Skeletal muscle tissue (tissue), 4 donors: Measurements from ENCODE around the gene LCE2A. TPM values are rescaled to one million over a fixed set of nuclear protein-coding genes. Genes with fewer than 3 reads are reported as not detected.

Source experiments
- H3K27ac ChIP-seq: one replicate; pipeline ENCODE4 v1.7.0; 2013; ENCODE audit warnings: mild to moderate bottlenecking, low read depth, low read length, inconsistent platforms
- H3K27me3 ChIP-seq, 3 donors: one replicate each; pipeline ENCODE4 v1.7.0; 2013; ENCODE audit warnings: low read length in 3 of 3; ENCODE audit not compliant: control insufficient read depth in 3 of 3, insufficient read depth in 3 of 3
- H3K36me3 ChIP-seq, 3 donors: one replicate each; pipeline ENCODE4 v1.7.0; 2013; ENCODE audit warnings: low read length in 3 of 3; ENCODE audit not compliant: control insufficient read depth in 3 of 3, insufficient read depth in 3 of 3
- H3K4me1 ChIP-seq, 3 donors: one replicate each; pipeline ENCODE4 v1.7.0; 2013; ENCODE audit warnings: low read length in 3 of 3, mild to moderate bottlenecking in 3 of 3; ENCODE audit not compliant: control insufficient read depth in 3 of 3, insufficient read depth in 3 of 3
- H3K4me3 ChIP-seq, 3 donors: one replicate each; pipeline ENCODE4 v1.7.0; 2013; ENCODE audit warnings: low read length in 3 of 3
- H3K9ac ChIP-seq, 3 donors: one replicate each; pipeline ENCODE4 v1.7.0; 2013; ENCODE audit warnings: low read length in 3 of 3, mild to moderate bottlenecking in 3 of 3, moderate library complexity in 2 of 3, low read depth in 1 of 3
- H3K9me3 ChIP-seq, 3 donors: one replicate each; pipeline ENCODE4 v1.7.0; 2013; ENCODE audit warnings: low read length in 3 of 3; ENCODE audit not compliant: control insufficient read depth in 3 of 3
- total RNA-seq: library from RNA; depleted of rRNA; stranded (reverse); fragments of >200 nt; gene quantifications from one replicate; pipeline ENCODE4 v1.2.3, GENCODE V29; 2014
- donor health status: Osteomylitis.

Gene LCE2A
- total RNA-seq, 1 donor from 2014 or later: not detected

DNA sequence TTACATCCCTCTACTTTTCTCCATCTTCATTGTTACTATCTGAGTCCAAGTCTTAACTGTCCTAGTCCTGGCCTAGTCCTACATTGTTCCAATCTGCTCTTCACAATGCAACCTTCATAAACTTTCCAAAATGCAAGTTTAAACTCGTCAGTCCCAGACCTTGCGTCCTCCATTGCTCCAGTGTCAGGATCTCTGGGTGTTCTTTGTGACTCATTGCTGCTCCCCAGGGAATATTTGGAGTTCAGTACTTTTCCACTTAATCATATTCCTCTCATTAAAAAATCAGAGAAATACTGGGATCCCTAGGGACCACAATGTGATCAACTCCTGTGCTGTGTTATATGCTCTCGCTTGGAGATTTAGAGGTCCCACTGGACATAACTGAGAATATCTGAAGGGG is 41.7 kb downstream of the LCE2A start:
- Histone ChIP-seq H3K4me1 (no peaks in the 10 kb centered on the region), H3K9ac (no peak overlapping the region), H3K4me3 (no peak overlapping the region), H3K36me3 (no peaks in the 10 kb centered on the region), H3K9me3 (no peaks in the 10 kb centered on the region), H3K27me3 (peaks cover 0 to 2% (median 0%) of the 10 kb centered on the region in 3 donors), H3K27ac (no peak overlapping the region)

DNA sequence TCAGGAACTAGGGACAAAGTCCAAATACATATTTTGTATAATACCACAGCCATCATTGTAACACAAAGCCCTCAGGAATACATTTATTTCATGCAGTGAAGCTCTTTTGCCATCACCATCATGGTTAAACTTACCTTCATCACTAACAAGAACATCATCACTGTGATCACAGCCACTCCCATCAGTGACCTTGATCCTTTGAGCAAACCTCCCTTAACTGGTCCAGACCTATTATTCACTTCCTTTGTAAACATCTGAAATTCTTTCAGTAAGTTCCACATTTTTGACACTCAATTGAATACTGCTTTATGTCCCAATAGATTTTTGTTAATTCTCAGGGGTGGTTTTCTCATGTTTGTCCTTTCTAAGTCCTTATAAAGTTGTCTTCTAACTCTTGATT is 43.5 kb downstream of the LCE2A start:
- no peak overlapping the region for H3K4me3 ChIP-seq
- no peak overlapping the region for H3K9ac ChIP-seq
- H3K27me3 ChIP-seq: peaks cover 0 to 2% (median 0%) of the 10 kb centered on the region in 3 donors
- no peak overlapping the region for H3K27ac ChIP-seq
- no peaks in the 10 kb centered on the region for H3K4me1 ChIP-seq
- H3K9me3 ChIP-seq: no peaks in the 10 kb centered on the region
- no peaks in the 10 kb centered on the region for H3K36me3 ChIP-seq

DNA sequence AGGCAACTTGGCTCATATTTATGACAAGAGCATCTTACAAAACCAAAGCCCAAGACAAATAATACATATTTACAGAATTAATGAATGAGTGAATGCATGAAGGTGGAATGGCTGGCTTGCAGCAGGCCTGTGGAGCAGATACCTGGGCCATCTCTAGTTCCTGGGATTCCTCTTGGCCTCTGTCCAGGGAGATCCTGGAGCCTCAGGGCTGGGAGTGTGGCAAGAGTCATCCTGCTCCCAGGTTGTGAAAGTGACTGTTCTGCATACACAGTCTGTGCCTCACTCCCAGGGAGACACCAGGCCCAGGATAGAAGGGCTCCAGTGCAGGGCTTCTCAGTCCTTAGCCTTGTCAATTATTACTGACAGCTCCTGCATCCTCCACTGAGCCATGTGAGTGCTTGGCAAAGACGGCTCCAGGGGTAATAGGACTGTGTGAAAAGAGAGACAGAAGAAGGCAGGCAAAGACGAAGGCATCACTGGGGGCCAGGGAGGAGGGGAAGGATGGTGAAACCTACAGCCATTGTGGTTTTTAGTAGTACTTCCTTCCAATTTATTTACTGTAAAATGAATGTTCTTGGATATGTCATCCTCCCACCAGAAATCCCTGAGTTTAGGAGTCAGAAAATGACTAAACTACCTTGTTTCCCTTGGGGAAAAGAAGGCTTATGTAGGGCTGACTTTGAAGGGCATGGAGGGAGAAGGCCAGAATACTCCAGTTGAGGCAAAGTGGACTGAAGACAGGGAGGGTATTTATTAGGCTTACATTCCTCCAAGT is 45.4 kb downstream of the LCE2A start:
- H3K4me1 ChIP-seq: no peaks in the 10 kb centered on the region
- no peaks in the 10 kb centered on the region for H3K9me3 ChIP-seq
- H3K27ac ChIP-seq: no peak overlapping the region
- H3K27me3 ChIP-seq: peaks cover 0 to 2% (median 0%) of the 10 kb centered on the region in 3 donors
- H3K36me3 ChIP-seq: no peaks in the 10 kb centered on the region
- H3K9ac ChIP-seq: no peak overlapping the region
- H3K4me3 ChIP-seq: no peak overlapping the region

DNA sequence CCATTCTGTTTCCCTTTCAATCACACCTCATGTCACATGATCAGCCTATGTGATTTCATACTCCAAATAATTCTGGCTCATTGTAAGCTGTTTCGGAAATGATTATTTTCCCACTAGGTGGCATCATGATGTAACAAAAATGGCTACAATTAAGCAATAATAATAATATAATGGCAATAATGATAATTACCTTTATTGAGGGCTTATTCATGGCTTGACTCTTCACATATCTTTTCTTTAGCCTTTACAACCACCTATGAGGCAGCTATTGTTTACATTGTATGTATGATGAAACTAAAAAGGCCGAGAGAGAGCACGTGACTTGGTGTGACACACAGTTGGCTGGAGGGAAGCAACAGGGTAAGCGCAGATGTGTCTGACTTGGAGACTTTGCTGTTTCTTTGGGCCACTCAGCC is 47.2 kb downstream of the LCE2A start:
- H3K4me3 ChIP-seq: no peak overlapping the region
- H3K9ac ChIP-seq: no peak overlapping the region
- H3K36me3 ChIP-seq: no peaks in the 10 kb centered on the region
- peaks cover 0 to 2% (median 0%) of the 10 kb centered on the region in 3 donors for H3K27me3 ChIP-seq
- no peak overlapping the region for H3K27ac ChIP-seq
- no peaks in the 10 kb centered on the region for H3K9me3 ChIP-seq
- H3K4me1 ChIP-seq: no peaks in the 10 kb centered on the region

DNA sequence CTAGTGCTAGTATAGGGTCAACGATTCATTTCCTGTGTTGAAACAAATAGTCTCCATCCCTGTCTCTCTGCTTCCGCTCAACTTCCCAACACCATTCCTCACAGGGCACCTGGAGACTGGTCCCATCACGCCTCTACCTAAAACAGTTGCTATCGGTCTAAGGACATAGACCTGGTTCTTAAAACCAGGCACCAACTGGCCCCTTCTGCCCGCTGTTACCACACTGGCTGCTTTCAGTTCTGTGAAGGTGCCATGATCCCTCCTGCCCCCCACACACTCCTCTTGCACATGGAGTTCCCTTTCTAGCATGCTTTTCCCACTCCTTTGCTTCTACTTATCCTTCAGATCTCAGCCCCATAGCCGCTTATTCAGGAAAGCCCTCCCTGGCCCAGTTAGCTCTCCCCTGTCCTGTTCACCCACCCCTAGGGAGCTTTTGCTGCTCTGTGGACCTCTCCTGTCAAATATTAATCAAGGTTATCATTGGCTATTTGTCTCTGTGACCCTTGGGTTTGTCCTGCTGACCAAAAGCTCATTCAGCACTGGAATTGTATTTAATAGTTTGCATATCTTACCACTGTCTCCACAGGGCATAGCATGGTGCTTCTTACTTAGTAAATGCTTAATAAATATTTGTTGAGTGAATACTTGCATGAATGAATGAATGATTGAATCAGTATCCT is 47.8 kb downstream of the LCE2A start:
- Histone ChIP-seq H3K4me3 (no peak overlapping the region), H3K27ac (no peak overlapping the region), H3K27me3 (peaks cover 0 to 5% (median 0%) of the 10 kb centered on the region in 3 donors), H3K9me3 (no peaks in the 10 kb centered on the region), H3K36me3 (no peaks in the 10 kb centered on the region), H3K4me1 (no peaks in the 10 kb centered on the region), H3K9ac (no peak overlapping the region)

DNA sequence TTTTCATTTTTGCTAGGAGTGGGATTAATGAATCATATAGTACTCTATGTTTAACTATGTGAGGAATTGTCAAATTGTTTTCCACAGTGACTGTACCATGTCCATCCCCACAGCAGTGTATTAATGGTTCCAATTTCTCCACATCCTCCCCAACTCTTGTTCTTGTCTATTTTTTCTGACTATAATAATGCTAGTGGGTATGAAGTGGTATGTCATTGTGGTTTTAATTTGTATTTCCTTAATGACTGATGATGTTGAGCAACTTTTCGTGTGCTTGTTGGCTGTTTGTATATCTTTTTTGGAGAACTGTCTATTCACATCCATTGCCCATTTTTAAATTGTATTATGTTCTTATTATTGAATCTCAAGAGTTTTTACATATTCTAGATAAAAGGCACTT is 49.7 kb downstream of the LCE2A start:
- Histone ChIP-seq H3K4me3 (no peak overlapping the region), H3K9me3 (no peaks in the 10 kb centered on the region), H3K36me3 (no peaks in the 10 kb centered on the region), H3K27me3 (peaks cover 0 to 5% (median 0%) of the 10 kb centered on the region in 3 donors), H3K9ac (no peak overlapping the region), H3K27ac (no peak overlapping the region), H3K4me1 (no peaks in the 10 kb centered on the region)

Other genes starting within 250 kb of the LCE2A start
- gene LCE5A, start 187.5 kb upstream of the LCE2A start, total RNA-seq: not detected
- not detected for gene CRCT1, start 183.9 kb upstream of the LCE2A start, total RNA-seq
- not detected for gene LCE3E, start 131.6 kb upstream of the LCE2A start, total RNA-seq
- not detected for gene LCE3D, start 117.8 kb upstream of the LCE2A start, total RNA-seq
- gene LCE3C, start 98.1 kb upstream of the LCE2A start, total RNA-seq: not detected
- gene LCE3B, start 84.5 kb upstream of the LCE2A start, total RNA-seq: not detected
- gene LCE3A, start 75.2 kb upstream of the LCE2A start, total RNA-seq: not detected
- not detected for gene LCE2D, start 35.0 kb upstream of the LCE2A start, total RNA-seq
- gene LCE2C, start 23.1 kb upstream of the LCE2A start, total RNA-seq: not detected
- not detected for gene LCE2B, start 12.2 kb upstream of the LCE2A start, total RNA-seq
- not detected for gene LCE4A, start 9.8 kb downstream of the LCE2A start, total RNA-seq
- not detected for gene KPRP, start 59.7 kb downstream of the LCE2A start, total RNA-seq
- not detected for gene LCE1F, start 76.8 kb downstream of the LCE2A start, total RNA-seq
- gene LCE1E, start 87.9 kb downstream of the LCE2A start, total RNA-seq: not detected
- gene LCE1D, start 98.4 kb downstream of the LCE2A start, total RNA-seq: not detected
- gene LCE1C, start 108.3 kb downstream of the LCE2A start, total RNA-seq: not detected
- gene LCE1B, start 113.6 kb downstream of the LCE2A start, total RNA-seq: not detected
- not detected for gene LCE1A, start 129.1 kb downstream of the LCE2A start, total RNA-seq
- not detected for gene LCE6A, start 144.5 kb downstream of the LCE2A start, total RNA-seq
- not detected for gene LCE7A, start 161.7 kb downstream of the LCE2A start, total RNA-seq
- gene SMCP, start 180.0 kb downstream of the LCE2A start, total RNA-seq: not detected
- not detected for gene IVL, start 210.2 kb downstream of the LCE2A start, total RNA-seq
- not detected for gene SPRR5, start 248.9 kb downstream of the LCE2A start, total RNA-seq